ENCODE measurements around the gene VPS50. TPM values are rescaled to one million over a fixed set of nuclear protein-coding genes. Genes with fewer than 3 reads are reported as not detected.
A peak's percentile ranks its signal among the peaks of the same experiment; 100 is the strongest.

The VPS50 gene
- total RNA-seq, 4 donors from 2014 or later: 17.4 to 26.6 (median 23.7) TPM

DNA sequence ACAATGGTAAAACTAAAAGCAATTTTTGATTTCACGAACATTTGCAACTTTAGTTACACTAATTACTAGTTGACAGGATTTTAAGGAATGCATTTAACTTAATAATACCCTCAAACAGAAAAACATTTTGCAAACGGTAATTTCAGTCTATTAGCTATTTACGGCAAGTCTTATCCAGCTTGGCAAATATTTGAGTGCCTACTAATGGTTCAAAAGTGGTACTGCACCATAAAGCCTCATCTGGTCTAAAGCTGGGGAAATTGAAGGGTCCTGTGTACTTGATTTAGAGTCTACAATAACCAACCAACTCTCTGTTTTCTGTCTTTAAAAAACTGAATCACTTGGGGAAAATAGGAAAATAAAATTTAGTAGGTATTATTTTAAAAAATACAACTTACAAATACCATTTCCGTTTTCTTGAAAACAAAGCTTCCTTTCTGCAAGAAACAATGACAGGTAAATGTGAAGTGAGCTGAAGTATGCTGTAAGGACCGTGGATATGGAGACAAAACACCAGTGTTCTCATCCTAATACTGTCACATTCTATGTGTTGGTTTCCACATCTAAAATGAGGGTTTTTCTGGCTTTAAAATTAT is 142.3 kb downstream of the VPS50 start:
- ATAC-seq: no peak

GRCh38 chr7:93375603-93376002 is 143.4 kb downstream of the VPS50 start:
- no peak for ATAC-seq
- TF ChIP-seq POLR2AphosphoS5 (IDR thresholded peaks at IDR 0.05) (no peak), POLR2A (IDR thresholded peaks at IDR 0.05) (no peak), EP300 (IDR thresholded peaks at IDR 0.05) (no peak)
- no peak overlapping the region for H3K4me3 ChIP-seq
- H3K36me3 ChIP-seq: no peaks in the 10 kb centered on the region
- H3K4me1 ChIP-seq: no peaks in the 10 kb centered on the region
- H3K9me3 ChIP-seq: no peaks in the 10 kb centered on the region
- no peak overlapping the region for H3K27ac ChIP-seq
- no peaks in the 10 kb centered on the region for H3K27me3 ChIP-seq

More for the DNA sequence above, 142.3 kb downstream of the VPS50 start:
- Histone ChIP-seq H3K4me3 (no peak overlapping the region), H3K36me3 (no peaks in the 10 kb centered on the region), H3K27me3 (no peaks in the 10 kb centered on the region), H3K27ac (no peak overlapping the region), H3K4me1 (no peaks in the 10 kb centered on the region), H3K9me3 (no peaks in the 10 kb centered on the region)
- TF ChIP-seq CTCF (IDR thresholded peaks at IDR 0.05) (peak; percentile 27 to 50 (median 37)), POLR2A (IDR thresholded peaks at IDR 0.05) (no peak)
- 30 to 46% methylated on average over 5 of the region's 5 CpGs for WGBS, 2 donors (ENCODE audit: low coverage in 1 of 2)

DNA sequence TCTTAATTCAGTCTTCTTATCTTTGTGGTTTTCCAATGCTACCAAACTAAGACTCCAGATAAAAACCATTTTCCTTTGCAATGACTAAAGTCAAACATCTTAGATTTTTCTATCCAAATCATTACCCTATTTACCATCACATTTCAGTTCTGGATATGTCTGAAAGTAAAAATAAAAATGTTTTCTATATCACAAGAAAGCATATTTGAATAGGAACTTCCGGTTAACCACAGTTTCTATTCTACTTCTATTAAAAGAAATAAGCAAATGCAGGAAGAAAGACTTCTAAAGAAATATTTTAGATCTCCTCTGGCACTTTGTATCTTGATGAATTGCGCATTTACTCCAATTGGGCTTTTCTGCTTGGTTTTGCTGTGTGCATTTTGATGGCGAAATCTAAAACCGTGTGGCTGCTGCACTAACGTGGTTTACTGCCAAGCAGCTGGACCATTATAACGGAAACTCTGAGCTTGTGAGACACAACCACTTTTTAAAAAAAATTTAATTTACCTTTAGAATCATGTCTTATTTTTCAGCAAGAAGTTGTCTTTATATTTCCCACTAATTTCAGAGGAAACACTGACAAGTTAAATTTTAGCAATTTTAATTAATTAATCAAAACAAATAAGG is 146.1 kb downstream of the VPS50 start:
- H3K36me3 ChIP-seq: no peaks in the 10 kb centered on the region
- H3K4me3 ChIP-seq: no peak overlapping the region
- WGBS, 2 donors (ENCODE audit: low coverage in 1 of 2): 60 to 72% methylated on average over 6 of the region's 6 CpGs
- H3K27me3 ChIP-seq: no peaks in the 10 kb centered on the region
- no peak for TF ChIP-seq EP300 (IDR thresholded peaks at IDR 0.05)
- no peak for TF ChIP-seq POLR2A (IDR thresholded peaks at IDR 0.05)
- no peak for TF ChIP-seq CTCF (IDR thresholded peaks at IDR 0.05)
- TF ChIP-seq POLR2AphosphoS5 (IDR thresholded peaks at IDR 0.05): no peak
- ATAC-seq: no peak
- H3K27ac ChIP-seq: no peak overlapping the region
- H3K9me3 ChIP-seq: no peaks in the 10 kb centered on the region
- H3K4me1 ChIP-seq: no peaks in the 10 kb centered on the region

DNA sequence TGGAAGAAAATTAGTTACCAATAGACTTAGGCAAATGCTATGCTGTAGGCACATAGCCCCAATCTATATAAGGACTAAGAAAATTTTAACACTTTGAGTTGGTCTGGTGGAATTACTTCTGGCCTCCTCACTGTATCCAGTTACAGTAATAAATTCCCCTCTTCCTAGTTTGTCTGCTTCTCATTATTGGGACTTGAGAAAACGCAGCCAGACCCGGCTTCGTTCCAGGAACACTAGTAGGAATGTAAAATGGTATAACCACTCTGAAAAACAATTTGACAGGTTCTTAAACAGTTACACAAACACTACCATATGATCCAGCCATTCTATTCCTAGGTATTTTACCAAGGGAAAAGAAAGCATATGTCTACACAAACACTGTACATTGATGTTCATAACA is 150.2 kb downstream of the VPS50 start:
- Histone ChIP-seq H3K36me3 (no peaks in the 10 kb centered on the region), H3K27ac (no peak overlapping the region), H3K9me3 (no peaks in the 10 kb centered on the region), H3K27me3 (no peaks in the 10 kb centered on the region), H3K4me1 (no peaks in the 10 kb centered on the region), H3K4me3 (no peak overlapping the region)
- ATAC-seq: no peak
- 58 to 59% methylated on average over 3 of the region's 3 CpGs for WGBS, 2 donors (ENCODE audit: low coverage in 1 of 2)
- TF ChIP-seq EP300 (IDR thresholded peaks at IDR 0.05): no peak
- no peak for TF ChIP-seq POLR2A (IDR thresholded peaks at IDR 0.05)
- no peak for TF ChIP-seq POLR2AphosphoS5 (IDR thresholded peaks at IDR 0.05)
- no peak for TF ChIP-seq CTCF (IDR thresholded peaks at IDR 0.05)

DNA sequence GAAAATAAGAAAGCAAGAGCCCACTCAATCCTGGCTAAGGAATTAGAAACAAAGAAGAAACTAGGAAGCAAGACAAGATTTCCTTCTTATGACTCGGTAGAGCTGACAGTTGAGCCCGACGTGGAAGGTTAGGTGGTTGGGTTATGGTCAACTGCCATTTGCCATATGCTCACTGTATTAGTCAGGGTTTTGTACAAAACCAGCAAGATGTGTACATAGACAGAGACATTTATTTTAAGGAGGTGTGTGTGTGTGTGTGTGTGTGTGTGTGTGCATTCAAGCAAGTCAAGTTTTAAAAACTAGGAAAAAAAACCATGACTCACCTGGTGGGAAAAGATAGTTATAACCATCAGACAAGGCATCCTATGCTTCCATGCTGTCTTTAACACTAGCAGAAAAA is 158.5 kb downstream of the VPS50 start:
- no peak overlapping the region for H3K4me3 ChIP-seq
- H3K9me3 ChIP-seq: no peaks in the 10 kb centered on the region
- TF ChIP-seq POLR2A (IDR thresholded peaks at IDR 0.05): no peak
- no peak for TF ChIP-seq CTCF (IDR thresholded peaks at IDR 0.05)
- no peak for TF ChIP-seq POLR2AphosphoS5 (IDR thresholded peaks at IDR 0.05)
- TF ChIP-seq EP300 (IDR thresholded peaks at IDR 0.05): no peak
- WGBS, 2 donors (ENCODE audit: low coverage in 1 of 2): 86 to 93% methylated on average over 3 of the region's 3 CpGs
- H3K4me1 ChIP-seq: no peaks in the 10 kb centered on the region
- H3K36me3 ChIP-seq: no peaks in the 10 kb centered on the region
- no peak for ATAC-seq
- no peaks in the 10 kb centered on the region for H3K27me3 ChIP-seq
- no peak overlapping the region for H3K27ac ChIP-seq
